Measurements from ENCODE around the gene RPTOR. TPM values are rescaled to one million over a fixed set of nuclear protein-coding genes. Genes with fewer than 3 reads are reported as not detected.

The RPTOR gene
- polyA plus RNA-seq, 1 donor from 2014 or later: 8.0 TPM

GRCh38 chr17:80855948-80856862 is 311.6 kb downstream of the RPTOR start:
- Histone ChIP-seq H3K4me3 (ENCODE audit: low read length) (no peak overlapping the region), H3K4me2 (ENCODE audit: low read length) (no peak overlapping the region), H4K20me1 (ENCODE audit: insufficient read depth) (no peaks in the 10 kb centered on the region), H3K9me2 (ENCODE audit: insufficient read depth, low read length) (no peaks in the 10 kb centered on the region), H3K79me2 (replicated peaks; ENCODE audit: insufficient read depth, low read length) (no peaks in the 10 kb centered on the region), H3F3A (ENCODE audit: insufficient read depth, low read length, poor library complexity, severe bottlenecking) (no peaks in the 10 kb centered on the region), H3K27ac (ENCODE audit: low read length) (no peak overlapping the region), H3K36me3 (ENCODE audit: insufficient read depth, low read length) (no peaks in the 10 kb centered on the region), H3K9ac (ENCODE audit: low read length) (no peak overlapping the region), H3K9me3 (ENCODE audit: low read length) (no peaks in the 10 kb centered on the region), H3K27me3 (ENCODE audit: insufficient read depth, low read depth, low read length) (no peaks in the 10 kb centered on the region), H2AFZ (ENCODE audit: low read depth, low read length) (no peak overlapping the region)
- TF ChIP-seq CTCF (IDR thresholded peaks at IDR 0.05; ENCODE audit: poor library complexity, severe bottlenecking): no peak
- no peak for TF ChIP-seq EP300 (conservative IDR thresholded peaks at IDR 0.05; ENCODE audit: poor library complexity, severe bottlenecking)

GRCh38 chr17:80856863-80857755 is 312.5 kb downstream of the RPTOR start:
- Histone ChIP-seq H3K4me2 (ENCODE audit: low read length) (no peak overlapping the region), H3K27ac (ENCODE audit: low read length) (no peak overlapping the region), H4K20me1 (ENCODE audit: insufficient read depth) (no peaks in the 10 kb centered on the region), H3K79me2 (replicated peaks; ENCODE audit: insufficient read depth, low read length) (no peaks in the 10 kb centered on the region), H3K4me3 (ENCODE audit: low read length) (no peak overlapping the region), H2AFZ (ENCODE audit: low read depth, low read length) (no peak overlapping the region), H3K36me3 (ENCODE audit: insufficient read depth, low read length) (no peaks in the 10 kb centered on the region), H3K27me3 (ENCODE audit: insufficient read depth, low read depth, low read length) (no peaks in the 10 kb centered on the region), H3F3A (ENCODE audit: insufficient read depth, low read length, poor library complexity, severe bottlenecking) (no peaks in the 10 kb centered on the region), H3K9ac (ENCODE audit: low read length) (no peak overlapping the region), H3K9me3 (ENCODE audit: low read length) (no peaks in the 10 kb centered on the region), H3K9me2 (ENCODE audit: insufficient read depth, low read length) (no peaks in the 10 kb centered on the region)
- TF ChIP-seq EP300 (conservative IDR thresholded peaks at IDR 0.05; ENCODE audit: poor library complexity, severe bottlenecking) (no peak), CTCF (IDR thresholded peaks at IDR 0.05; ENCODE audit: poor library complexity, severe bottlenecking) (no peak), RAD21 (conservative IDR thresholded peaks at IDR 0.05) (no peak), TAF1 (IDR thresholded peaks at IDR 0.05; ENCODE audit: low read depth) (no peak)

GRCh38 chr17:80857756-80858171 is 313.1 kb downstream of the RPTOR start:
- Histone ChIP-seq H2AFZ (ENCODE audit: low read depth, low read length) (no peak overlapping the region), H3K9ac (ENCODE audit: low read length) (no peak overlapping the region), H3K9me3 (ENCODE audit: low read length) (no peaks in the 10 kb centered on the region), H3K79me2 (replicated peaks; ENCODE audit: insufficient read depth, low read length) (no peaks in the 10 kb centered on the region), H3K27ac (ENCODE audit: low read length) (no peak overlapping the region), H3K27me3 (ENCODE audit: insufficient read depth, low read depth, low read length) (no peaks in the 10 kb centered on the region), H3F3A (ENCODE audit: insufficient read depth, low read length, poor library complexity, severe bottlenecking) (no peaks in the 10 kb centered on the region), H4K20me1 (ENCODE audit: insufficient read depth) (no peaks in the 10 kb centered on the region), H3K4me2 (ENCODE audit: low read length) (no peak overlapping the region), H3K4me3 (ENCODE audit: low read length) (no peak overlapping the region), H3K36me3 (ENCODE audit: insufficient read depth, low read length) (no peaks in the 10 kb centered on the region), H3K9me2 (ENCODE audit: insufficient read depth, low read length) (no peaks in the 10 kb centered on the region)
- TF ChIP-seq TAF1 (IDR thresholded peaks at IDR 0.05; ENCODE audit: low read depth) (no peak), REST (IDR thresholded peaks at IDR 0.05; ENCODE audit: borderline replicate concordance) (no peak), CTCF (IDR thresholded peaks at IDR 0.05; ENCODE audit: poor library complexity, severe bottlenecking) (no peak), EZH2 (IDR thresholded peaks at IDR 0.05; ENCODE audit: borderline replicate concordance, insufficient read depth, low read length, poor library complexity, severe bottlenecking) (no peak), EP300 (conservative IDR thresholded peaks at IDR 0.05; ENCODE audit: poor library complexity, severe bottlenecking) (no peak), SMC3 (conservative IDR thresholded peaks at IDR 0.05; ENCODE audit: poor library complexity) (no peak)
